ENCODE results near the gene MSI2.

GRCh38 chr17:57255182-57255775 is 1.0 kb upstream of the MSI2 start:
- TF ChIP-seq CTCF (IDR thresholded peaks at IDR 0.05; ENCODE audit: low read length) (no peak), EZH2 (IDR thresholded peaks at IDR 0.05; ENCODE audit: borderline replicate concordance, low read length) (no peak)
